Esophagus (tissue), 2 donors: Measurements from ENCODE around the gene MNT. TPM values are rescaled to one million over a fixed set of nuclear protein-coding genes. Genes with fewer than 3 reads are reported as not detected.
A peak's percentile ranks its signal among the peaks of the same experiment; 100 is the strongest.

ENCODE experiments used
- H3K27ac ChIP-seq, 2 donors: one replicate each; pipeline ENCODE4 v1.5.1; 2013; ENCODE audit warnings: low read depth in 2 of 2, mild to moderate bottlenecking in 2 of 2, inconsistent platforms in 1 of 2, low read length in 1 of 2, moderate library complexity in 1 of 2
- H3K27me3 ChIP-seq, 2 donors: one replicate each; pipeline ENCODE4 v1.6.1; 2013; ENCODE audit warnings: low read length in 2 of 2, control low read depth in 1 of 2, mild to moderate bottlenecking in 1 of 2; ENCODE audit not compliant: insufficient read depth in 2 of 2, control insufficient read depth in 1 of 2
- H3K36me3 ChIP-seq, 2 donors: one replicate each; pipeline ENCODE4 v1.6.1; 2013; ENCODE audit warnings: low read length in 1 of 2; ENCODE audit not compliant: control insufficient read depth in 2 of 2, insufficient read depth in 2 of 2
- H3K4me1 ChIP-seq, 2 donors: one replicate each; pipeline ENCODE4 v1.6.1; 2013; ENCODE audit warnings: low read length in 1 of 2; ENCODE audit not compliant: control insufficient read depth in 2 of 2, insufficient read depth in 2 of 2
- H3K4me3 ChIP-seq, 2 donors: one replicate each; pipeline ENCODE4 v1.5.1; 2013; ENCODE audit warnings: low read length in 2 of 2, mild to moderate bottlenecking in 2 of 2, low read depth in 1 of 2, moderate library complexity in 1 of 2
- H3K9me3 ChIP-seq, 2 donors: one replicate each; pipeline ENCODE4 v1.6.1; 2013; ENCODE audit warnings: mild to moderate bottlenecking in 2 of 2, low read depth in 1 of 2, low read length in 1 of 2, moderate library complexity in 1 of 2; ENCODE audit not compliant: control insufficient read depth in 2 of 2, insufficient read depth in 1 of 2
- WGBS, 2 donors: extraction: QIAGEN DNeasy Blood & Tissue Kit; methylation state at CpG; one replicate each; pipeline ENCODE4 v1.1.7; 2013; 5-methylcytosine and 5-hydroxymethylcytosine counted together
- polyA plus RNA-seq, 2 donors: library from polyadenylated mRNA; stranded (reverse); fragments of 200-250 nt; gene quantifications; one replicate each; pipeline ENCODE4 v1.2.3, GENCODE V29; 2013
- donor health status: healthy with polysubstance abuse.
- donor health status: Bipolar disorder and iron deficiency.

MNT gene
- polyA plus RNA-seq, 2 donors, result 9.9 to 14.6 TPM

DNA sequence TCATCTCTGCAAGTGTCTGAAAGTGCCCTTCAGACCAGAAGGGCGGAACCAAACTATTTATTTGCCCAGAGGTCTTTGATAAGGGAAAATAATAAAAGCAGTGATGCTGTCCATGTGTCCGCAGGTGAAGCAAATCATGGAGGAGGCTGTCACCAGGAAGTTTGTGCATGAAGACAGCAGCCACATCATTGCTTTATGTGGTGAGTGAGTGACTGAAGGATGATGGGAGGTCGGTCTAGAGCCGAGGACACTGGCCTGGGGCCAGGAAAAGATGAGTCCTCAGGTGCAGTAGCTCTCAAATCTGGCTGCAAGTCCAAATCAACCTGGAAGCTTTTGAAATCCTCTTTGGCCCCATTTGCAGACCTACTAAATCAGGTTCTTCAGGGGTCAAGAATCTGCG lies 57.4 kb downstream of the MNT start:
- Histone ChIP-seq H3K9me3 (no peaks in the 10 kb centered on the region), H3K4me1 (peaks cover 0 to 7% of the 10 kb centered on the region in 2 donors)

GRCh38 chr17:2338315-2338657 lies 62.6 kb downstream of the MNT start:
- H3K27me3 ChIP-seq, result no peaks in the 10 kb centered on the region
- no peaks in the 10 kb centered on the region for H3K9me3 ChIP-seq
- peak overlapping the region; percentile 72 to 85 for H3K4me3 ChIP-seq
- 14 to 22% methylated on average over 5 of the region's 5 CpGs for whole genome bisulfite sequencing, 2 donors
- H3K4me1 ChIP-seq, result peaks cover 3 to 6% of the 10 kb centered on the region in 2 donors
- peak overlapping the region; percentile 87 to 91 for H3K27ac ChIP-seq
- peaks cover 6% of the 10 kb centered on the region in 2 donors for H3K36me3 ChIP-seq

More for the DNA sequence above, 57.4 kb downstream of the MNT start:
- H3K27me3 ChIP-seq, result no peaks in the 10 kb centered on the region
- WGBS, 2 donors, result 62 to 64% methylated on average over 5 of the region's 5 CpGs
- H3K36me3 ChIP-seq, result peaks cover 0 to 2% of the 10 kb centered on the region in 2 donors
- H3K4me3 ChIP-seq, result no peak overlapping the region
- no peak overlapping the region for H3K27ac ChIP-seq

- Histone ChIP-seq H3K4me3 (peak overlapping the region; percentile 72 to 85), H3K4me1 (peaks cover 3 to 6% of the 10 kb centered on the region in 2 donors), H3K27me3 (no peaks in the 10 kb centered on the region), H3K9me3 (no peaks in the 10 kb centered on the region), H3K36me3 (peaks cover 6% of the 10 kb centered on the region in 2 donors), H3K27ac (peak overlapping the region; percentile 87 to 91)
- 1% methylated on average over 74 to 92 of the region's 92 CpGs for WGBS, 2 donors
Observed at GRCh38 chr17:2337544-2338314, 63.1 kb downstream of the MNT start.

DNA sequence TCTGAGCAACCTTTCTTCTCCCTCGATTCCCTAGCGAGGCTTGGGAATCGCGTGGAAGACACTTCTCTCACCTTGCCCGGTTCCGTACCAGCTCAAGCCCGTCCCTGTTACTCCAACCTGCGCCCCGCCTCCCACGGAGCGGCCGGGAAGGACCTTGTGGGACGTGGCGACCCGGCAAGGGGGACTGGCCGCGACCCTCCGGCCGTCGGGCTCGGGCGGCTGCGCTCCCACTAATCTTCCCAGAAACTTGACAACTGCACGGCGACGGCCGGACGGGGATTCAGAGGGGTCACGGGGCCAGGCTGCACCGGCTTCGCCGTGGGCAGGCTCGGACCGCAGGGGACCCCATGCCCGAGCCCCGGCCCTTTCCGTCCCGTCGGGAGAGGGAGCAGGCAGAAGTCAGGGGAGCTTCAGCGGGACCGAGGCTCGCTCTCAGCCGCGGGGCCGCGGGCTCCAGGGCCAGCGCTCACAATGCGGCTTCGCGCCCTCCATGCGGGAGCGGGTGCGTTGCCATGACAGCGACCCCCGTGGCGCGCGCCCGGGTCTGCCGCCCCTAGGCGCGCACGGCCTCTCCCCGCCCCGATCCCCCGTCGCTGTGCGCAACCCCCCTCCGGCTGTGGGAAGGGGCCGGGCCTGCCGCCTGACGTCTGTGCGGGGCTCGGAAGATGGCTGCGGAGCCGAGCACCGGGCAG lies 63.9 kb downstream of the MNT start, which contains the start of gene SGSM2:
Gene SGSM2 (plus strand): TSS at position 650 of the 692 bp plus-strand sequence. CDS start 188 bp downstream, outside the sequence.
- Histone ChIP-seq H3K4me1 (peaks cover 3 to 6% of the 10 kb centered on the region in 2 donors), H3K4me3 (peak within 1 kb of the TSS; percentile 72 to 85), H3K27me3 (no peaks in the 10 kb centered on the region), H3K9me3 (no peaks in the 10 kb centered on the region), H3K27ac (peak within 1 kb of the TSS; percentile 87 to 91), H3K36me3 (peaks cover 6 to 7% of the 10 kb centered on the region in 2 donors)
- WGBS, 2 donors, result 0% methylated on average over 73 to 77 of the region's 77 CpGs

GRCh38 chr17:2336215-2336851 lies 64.5 kb downstream of the MNT start, which contains the start of gene TSR1:
Gene TSR1 (minus strand): TSS chr17:2336457. CDS start chr17:2336427, 30 bp downstream.
- Histone ChIP-seq H3K36me3 (peaks cover 6 to 10% of the 10 kb centered on the region in 2 donors), H3K4me3 (peak within 1 kb of the TSS; percentile 72 to 85), H3K27me3 (no peaks in the 10 kb centered on the region), H3K27ac (peak within 1 kb of the TSS; percentile 87 to 91), H3K9me3 (no peaks in the 10 kb centered on the region), H3K4me1 (peaks cover 3 to 6% of the 10 kb centered on the region in 2 donors)
- WGBS, 2 donors, result 0% methylated on average over 42 to 48 of the region's 48 CpGs

GRCh38 chr17:2335726-2336214 lies 65.1 kb downstream of the MNT start:
- peaks cover 6 to 13% of the 10 kb centered on the region in 2 donors for H3K36me3 ChIP-seq
- H3K27ac ChIP-seq, result no peak overlapping the region
- H3K27me3 ChIP-seq, result no peaks in the 10 kb centered on the region
- WGBS, 2 donors, result 2% methylated on average over 17 of the region's 17 CpGs
- no peaks in the 10 kb centered on the region for H3K9me3 ChIP-seq
- peak overlapping the region; percentile 72 to 85 for H3K4me3 ChIP-seq
- H3K4me1 ChIP-seq, result peaks cover 3 to 6% of the 10 kb centered on the region in 2 donors

Other genes with a start within 250 kb of the MNT start
- 10 to 100 TPM; 14.0 to 16.7 TPM for gene SMG6, start 97.3 kb downstream of the MNT start, polyA plus RNA-seq
- 1 to 10 TPM; 2.1 to 4.5 TPM for gene SRR, start 97.1 kb downstream of the MNT start, polyA plus RNA-seq
- 10 to 100 TPM; 15.9 to 19.3 TPM for gene TSR1, start 64.6 kb downstream of the MNT start, polyA plus RNA-seq
- gene SGSM2, start 63.6 kb downstream of the MNT start, polyA plus RNA-seq, result 100 to 1,000 TPM in 1 of 2 donors, 10 to 100 TPM in 1; 51.6 to 149 TPM
- gene METTL16, start 110.8 kb upstream of the MNT start, polyA plus RNA-seq, result 10 to 100 TPM in 1 of 2 donors, 1 to 10 TPM in 1; 10.0 to 15.1 TPM
- gene PAFAH1B1, start 192.6 kb upstream of the MNT start, polyA plus RNA-seq, result 10 to 100 TPM; 36.6 to 40.7 TPM